ENCODE data around the gene JAML. TPM values are rescaled to one million over a fixed set of nuclear protein-coding genes. Genes with fewer than 3 reads are reported as not detected.

JAML gene
- total and polyA plus RNA-seq, 8 donors = 0.39 to 7.4 (median 2.3) TPM

- H3K36me3 ChIP-seq = no peaks in the 10 kb centered on the region
- intact Hi-C loops (cut with DNase I) = no loop called here
- WGBS, 2 donors = 58 to 64% methylated on average over 1 of the region's 1 CpG
- peak overlapping the region in 1 of 4 donors; percentile 41 for H3K27ac ChIP-seq
- no peak for TF ChIP-seq CTCF (IDR thresholded peaks at IDR 0.05)
- H3K9me3 ChIP-seq = no peaks in the 10 kb centered on the region
- DNase-seq (no peak), FAIRE-seq (no peak), ATAC-seq (peak in 3 of 4 donors; percentile 14 to 74 (median 55))
- no peak overlapping the region for H3K4me3 ChIP-seq
- peaks cover 0 to 3% (median 2%) of the 10 kb centered on the region in 3 donors for H3K4me1 ChIP-seq
- no peaks in the 10 kb centered on the region for H3K27me3 ChIP-seq
These were observed 22.2 kb upstream of the JAML start for GRCh38 chr11:118247041-118247440.

GRCh38 chr11:118245936-118246562 lies 21.2 kb upstream of the JAML start:
- 89 to 91% methylated on average over 3 of the region's 3 CpGs for WGBS, 2 donors
- no peak overlapping the region for H3K27ac ChIP-seq
- intact Hi-C loops (cut with DNase I) = no loop called here
- peaks cover 4 to 13% (median 11%) of the 10 kb centered on the region in 3 donors for H3K4me1 ChIP-seq
- ATAC-seq (no peak), DNase-seq (no peak), FAIRE-seq (no peak)
- H3K9me3 ChIP-seq = no peaks in the 10 kb centered on the region
- H3K27me3 ChIP-seq = no peaks in the 10 kb centered on the region
- TF ChIP-seq CTCF (IDR thresholded peaks at IDR 0.05) = no peak
- no peak overlapping the region for H3K4me3 ChIP-seq
- no peaks in the 10 kb centered on the region for H3K36me3 ChIP-seq

- Histone ChIP-seq H3K27me3 (no peaks in the 10 kb centered on the region), H3K4me3 (no peak overlapping the region), H3K4me1 (peaks cover 7 to 17% (median 15%) of the 10 kb centered on the region in 3 donors), H3K27ac (no peak overlapping the region), H3K9me3 (no peaks in the 10 kb centered on the region), H3K36me3 (no peaks in the 10 kb centered on the region)
- DNase-seq (no peak), ATAC-seq (no peak), FAIRE-seq (no peak)
- WGBS, 2 donors = 72 to 86% methylated on average over 3 of the region's 3 CpGs
- intact Hi-C loops (cut with DNase I) = no loop called here
- TF ChIP-seq CTCF (IDR thresholded peaks at IDR 0.05) = no peak
These were observed 19.4 kb upstream of the JAML start for GRCh38 chr11:118243993-118244762.

GRCh38 chr11:118243161-118243560 lies 18.4 kb upstream of the JAML start:
- peaks cover 7 to 21% (median 17%) of the 10 kb centered on the region in 3 donors for H3K4me1 ChIP-seq
- no peaks in the 10 kb centered on the region for H3K9me3 ChIP-seq
- ATAC-seq (no peak), DNase-seq (no peak), FAIRE-seq (no peak)
- intact Hi-C loops (cut with DNase I) = no loop called here
- no peaks in the 10 kb centered on the region for H3K36me3 ChIP-seq
- H3K27me3 ChIP-seq = no peaks in the 10 kb centered on the region
- no peak for TF ChIP-seq CTCF (IDR thresholded peaks at IDR 0.05)
- WGBS, 2 donors = 74 to 79% methylated on average over 8 of the region's 8 CpGs
- H3K4me3 ChIP-seq = no peak overlapping the region
- no peak overlapping the region for H3K27ac ChIP-seq

GRCh38 chr11:118241764-118242098 lies 16.9 kb upstream of the JAML start:
- intact Hi-C loops (cut with DNase I) = no loop called here
- peaks cover 7 to 21% (median 17%) of the 10 kb centered on the region in 3 donors for H3K4me1 ChIP-seq
- FAIRE-seq (no peak), DNase-seq (no peak), ATAC-seq (no peak)
- 69 to 88% methylated on average over 1 of the region's 1 CpG for WGBS, 2 donors
- TF ChIP-seq CTCF (IDR thresholded peaks at IDR 0.05) = no peak
- no peaks in the 10 kb centered on the region for H3K9me3 ChIP-seq
- H3K4me3 ChIP-seq = no peak overlapping the region
- no peaks in the 10 kb centered on the region for H3K36me3 ChIP-seq
- H3K27ac ChIP-seq = peak overlapping the region in 2 of 4 donors; percentile 81 to 82
- H3K27me3 ChIP-seq = no peaks in the 10 kb centered on the region
